ENCODE results near the gene CBFA2T3. TPM values are rescaled to one million over a fixed set of nuclear protein-coding genes. Genes with fewer than 3 reads are reported as not detected.

The CBFA2T3 gene
- total RNA-seq, 1 donor from 2014 or later, result not detected

- no peak for TF ChIP-seq CTCF (IDR thresholded peaks at IDR 0.05)
- DNase-seq (ENCODE audit: extremely low spot score, unreplicated experiment), result no peak
- Mint-ChIP-seq H3K27ac (ENCODE audit: unreplicated experiment) (no peak overlapping the region), H3K27me3 (ENCODE audit: unreplicated experiment) (peaks cover 8% of the 10 kb centered on the region), H3K36me3 (ENCODE audit: unreplicated experiment) (no peaks in the 10 kb centered on the region), H3K4me3 (ENCODE audit: unreplicated experiment) (no peak overlapping the region), H3K4me1 (ENCODE audit: unreplicated experiment) (no peaks in the 10 kb centered on the region), H3K9me3 (ENCODE audit: unreplicated experiment) (no peaks in the 10 kb centered on the region)
Observed at GRCh38 chr16:88934066-88934667, 42.8 kb downstream of the CBFA2T3 start.

- no peak overlapping the region for H3K4me3 Mint-ChIP-seq (ENCODE audit: unreplicated experiment)
- no peaks in the 10 kb centered on the region for H3K4me1 Mint-ChIP-seq (ENCODE audit: unreplicated experiment)
- H3K27ac Mint-ChIP-seq (ENCODE audit: unreplicated experiment), result no peak overlapping the region
- no peaks in the 10 kb centered on the region for H3K9me3 Mint-ChIP-seq (ENCODE audit: unreplicated experiment)
- DNase-seq (ENCODE audit: extremely low spot score, unreplicated experiment), result no peak
- TF ChIP-seq CTCF (IDR thresholded peaks at IDR 0.05), result no peak
- H3K36me3 Mint-ChIP-seq (ENCODE audit: unreplicated experiment), result no peaks in the 10 kb centered on the region
- H3K27me3 Mint-ChIP-seq (ENCODE audit: unreplicated experiment), result peaks cover 4% of the 10 kb centered on the region
Observed at GRCh38 chr16:88932929-88933328, 44.1 kb downstream of the CBFA2T3 start.

DNA sequence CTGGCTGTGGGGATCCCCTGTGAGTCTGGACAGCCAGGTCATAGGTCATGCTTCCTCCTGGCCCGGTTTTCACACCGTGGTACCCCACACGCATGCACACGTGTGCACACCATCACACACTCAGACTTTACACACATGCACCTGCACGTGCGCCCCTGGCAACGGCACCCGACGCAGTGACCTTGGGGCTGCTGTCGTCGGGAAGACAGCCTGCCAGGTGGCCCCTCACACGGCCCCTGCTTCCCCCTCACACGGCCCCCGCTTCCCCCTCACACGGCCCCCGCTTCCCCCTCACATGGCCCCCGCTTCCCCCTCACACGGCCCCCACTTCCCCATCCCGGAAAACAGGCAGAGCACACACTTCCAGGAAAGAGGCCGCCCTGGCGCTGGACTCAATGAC lies 45.1 kb downstream of the CBFA2T3 start:
- no peak for DNase-seq (ENCODE audit: extremely low spot score, unreplicated experiment)
- Mint-ChIP-seq H3K27me3 (ENCODE audit: unreplicated experiment) (peaks cover 4% of the 10 kb centered on the region), H3K4me1 (ENCODE audit: unreplicated experiment) (peaks cover under 1% of the 10 kb centered on the region), H3K4me3 (ENCODE audit: unreplicated experiment) (no peak overlapping the region), H3K36me3 (ENCODE audit: unreplicated experiment) (no peaks in the 10 kb centered on the region), H3K9me3 (ENCODE audit: unreplicated experiment) (no peaks in the 10 kb centered on the region), H3K27ac (ENCODE audit: unreplicated experiment) (no peak overlapping the region)
- TF ChIP-seq CTCF (IDR thresholded peaks at IDR 0.05), result no peak

- H3K4me1 Mint-ChIP-seq (ENCODE audit: unreplicated experiment), result peaks cover 6% of the 10 kb centered on the region
- no peak overlapping the region for H3K4me3 Mint-ChIP-seq (ENCODE audit: unreplicated experiment)
- peaks cover 4% of the 10 kb centered on the region for H3K27me3 Mint-ChIP-seq (ENCODE audit: unreplicated experiment)
- H3K9me3 Mint-ChIP-seq (ENCODE audit: unreplicated experiment), result no peaks in the 10 kb centered on the region
- H3K27ac Mint-ChIP-seq (ENCODE audit: unreplicated experiment), result no peak overlapping the region
- no peak for DNase-seq (ENCODE audit: extremely low spot score, unreplicated experiment)
- no peaks in the 10 kb centered on the region for H3K36me3 Mint-ChIP-seq (ENCODE audit: unreplicated experiment)
- TF ChIP-seq CTCF (IDR thresholded peaks at IDR 0.05), result no peak
Observed at GRCh38 chr16:88931373-88931900, 45.6 kb downstream of the CBFA2T3 start.

GRCh38 chr16:88930716-88931115 lies 46.3 kb downstream of the CBFA2T3 start:
- no peak for DNase-seq (ENCODE audit: extremely low spot score, unreplicated experiment)
- H3K27me3 Mint-ChIP-seq (ENCODE audit: unreplicated experiment), result peaks cover 4% of the 10 kb centered on the region
- H3K9me3 Mint-ChIP-seq (ENCODE audit: unreplicated experiment), result no peaks in the 10 kb centered on the region
- H3K4me1 Mint-ChIP-seq (ENCODE audit: unreplicated experiment), result peaks cover 13% of the 10 kb centered on the region
- TF ChIP-seq CTCF (IDR thresholded peaks at IDR 0.05), result no peak
- H3K36me3 Mint-ChIP-seq (ENCODE audit: unreplicated experiment), result no peaks in the 10 kb centered on the region
- no peak overlapping the region for H3K27ac Mint-ChIP-seq (ENCODE audit: unreplicated experiment)
- no peak overlapping the region for H3K4me3 Mint-ChIP-seq (ENCODE audit: unreplicated experiment)
